Lower leg skin (tissue), 4 donors: Measurements from ENCODE around the gene RUNDC3A. TPM values are rescaled to one million over a fixed set of nuclear protein-coding genes. Genes with fewer than 3 reads are reported as not detected.

ENCODE experiments used
- DNase-seq, 2 donors: peaks; one replicate each; pipeline ENCODE4 v3.0.0-alpha.2; 2019; ENCODE audit warnings: low spot score in 2 of 2
- H3K4me3 ChIP-seq: fragments of 200-600 bp; sonication (generic); 2 replicates; pipeline ENCODE4 v1.5.1; 2017; ENCODE audit warnings: mild to moderate bottlenecking, low read depth; ENCODE audit not compliant: poor library complexity, severe bottlenecking
- CTCF ChIP-seq, 3 donors: fragments of 450-650 bp; IDR thresholded peaks; one replicate each; pipeline ENCODE4 v1.5.1; 2016; ENCODE audit warnings: antibody characterized with exemption in 3 of 3, mild to moderate bottlenecking in 3 of 3, moderate library complexity in 2 of 3
- POLR2A ChIP-seq, 2 donors: fragments of 450-650 bp; IDR thresholded peaks; one replicate each; pipeline ENCODE4 v1.6.1; 2016 to 2017; ENCODE audit warnings: antibody characterized with exemption in 2 of 2, mild to moderate bottlenecking in 1 of 2, moderate library complexity in 1 of 2
- WGBS, 2 donors: methylation state at CpG; one replicate each; pipeline ENCODE4 v1.1.5; 2018; 5-methylcytosine and 5-hydroxymethylcytosine counted together
- intact Hi-C: fragments of 100-400 bp; cut with DNase I; formaldehyde crosslinking; loops from one replicate; pipeline ENCODE4 v1.15.0; 2023; ENCODE audit warnings: low total_unique reads
- total RNA-seq, 4 donors: library from RNA; depleted of rRNA; stranded (reverse); fragments of >200 nt; gene quantifications; one replicate each; pipeline ENCODE4 v1.1.0, GENCODE V29; 2016

RUNDC3A gene
- total RNA-seq, 4 donors from 2014 or later: 12.6 to 29.5 (median 17.1) TPM

DNA sequence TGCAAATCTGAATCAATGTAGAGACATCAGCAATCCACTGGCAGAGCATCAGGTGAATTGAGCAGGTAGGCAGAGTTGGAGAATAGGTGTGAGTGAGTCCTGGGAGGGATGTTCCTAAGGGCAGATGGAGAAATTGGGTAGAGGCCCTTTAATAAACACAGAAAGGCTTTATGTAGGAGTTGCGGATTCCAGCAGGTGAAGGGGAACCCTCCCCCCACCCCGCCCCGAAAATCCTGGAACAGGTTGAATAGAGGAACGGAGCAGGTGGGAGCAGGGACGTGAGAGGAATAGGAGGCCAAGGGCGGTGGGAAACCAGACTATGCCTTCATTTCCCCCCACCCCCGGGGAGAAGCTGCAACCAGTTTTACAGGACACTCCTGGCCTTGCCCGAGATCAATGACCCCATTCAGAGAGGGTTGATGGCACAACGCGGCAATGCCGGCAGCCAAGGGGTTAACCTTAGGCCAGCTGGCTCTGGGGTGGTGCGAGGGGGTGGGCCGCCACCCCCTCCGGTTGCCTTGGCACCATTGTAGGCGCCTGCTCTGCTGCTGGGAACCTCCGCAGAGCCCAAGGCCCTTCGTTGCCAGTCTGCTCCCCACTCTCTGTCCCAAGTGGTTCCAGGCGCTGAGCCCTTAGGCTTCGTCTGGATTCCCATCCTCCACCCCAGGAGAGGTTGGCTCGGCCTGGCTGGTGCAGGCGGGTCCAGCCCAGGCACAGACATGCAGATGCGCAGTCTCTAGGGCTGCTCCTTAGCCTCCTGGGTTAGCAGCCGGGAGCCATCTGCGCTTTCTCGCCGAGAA is 814 bp upstream of the RUNDC3A start:
- no peak for DNase-seq
- intact Hi-C loops: no loop called here
- H3K4me3 ChIP-seq: no peak overlapping the region
- 0 to 9% methylated on average over 14 to 23 of the region's 26 CpGs for WGBS, 2 donors
- TF ChIP-seq POLR2A (IDR thresholded peaks at IDR 0.05) (no peak), CTCF (IDR thresholded peaks at IDR 0.05) (no peak)

DNA sequence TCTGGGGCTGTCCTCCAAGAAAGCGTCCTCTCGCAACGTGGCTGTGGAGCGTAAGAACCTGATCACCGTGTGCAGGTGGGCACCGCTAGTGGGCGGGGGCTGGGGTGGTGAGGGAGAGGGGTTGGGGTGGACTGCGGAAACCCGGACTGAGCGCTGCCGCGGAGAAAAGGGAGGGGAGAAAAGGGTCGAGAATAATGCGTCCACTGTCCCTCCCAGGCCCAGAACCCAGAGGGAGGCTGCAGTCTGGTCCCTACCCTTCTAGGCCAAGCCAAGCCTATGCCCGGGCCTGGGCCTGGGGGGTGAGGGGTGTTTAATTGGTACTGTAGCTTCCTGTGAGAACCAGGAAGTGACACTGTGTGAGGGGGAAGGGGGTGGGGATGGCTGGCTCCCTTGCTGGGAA is 464 bp downstream of the RUNDC3A start:
- TF ChIP-seq POLR2A (IDR thresholded peaks at IDR 0.05): no peak
- no peak for TF ChIP-seq CTCF (IDR thresholded peaks at IDR 0.05)
- WGBS, 2 donors: 1 to 5% methylated on average over 15 of the region's 15 CpGs
- no peak overlapping the region for H3K4me3 ChIP-seq
- DNase-seq: no peak
- intact Hi-C loops: no loop called here

DNA sequence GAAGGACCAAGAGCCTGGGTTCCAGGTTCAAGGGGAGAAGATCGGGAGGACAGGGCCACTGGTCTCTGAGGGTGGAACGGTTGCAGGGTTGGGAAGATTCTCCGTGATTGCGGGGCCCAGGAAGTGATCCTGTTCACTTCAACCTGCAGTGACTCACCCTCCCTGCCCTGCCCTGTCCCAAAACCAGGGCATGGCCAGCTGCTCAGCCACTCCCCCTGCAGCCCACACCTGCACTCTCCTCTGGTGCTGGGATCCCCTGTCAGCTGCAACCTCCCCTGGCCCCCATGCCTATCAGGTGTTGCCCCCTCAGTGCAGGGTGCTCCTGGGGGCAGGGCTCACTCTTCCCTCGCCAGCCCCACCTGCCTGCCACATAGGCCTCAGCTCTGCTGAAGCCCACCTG is 1.1 kb downstream of the RUNDC3A start:
- 23 to 55% methylated on average over 5 of the region's 5 CpGs for WGBS, 2 donors
- H3K4me3 ChIP-seq: no peak overlapping the region
- intact Hi-C loops: no loop called here
- TF ChIP-seq POLR2A (IDR thresholded peaks at IDR 0.05) (no peak), CTCF (IDR thresholded peaks at IDR 0.05) (no peak)
- DNase-seq: no peak

DNA sequence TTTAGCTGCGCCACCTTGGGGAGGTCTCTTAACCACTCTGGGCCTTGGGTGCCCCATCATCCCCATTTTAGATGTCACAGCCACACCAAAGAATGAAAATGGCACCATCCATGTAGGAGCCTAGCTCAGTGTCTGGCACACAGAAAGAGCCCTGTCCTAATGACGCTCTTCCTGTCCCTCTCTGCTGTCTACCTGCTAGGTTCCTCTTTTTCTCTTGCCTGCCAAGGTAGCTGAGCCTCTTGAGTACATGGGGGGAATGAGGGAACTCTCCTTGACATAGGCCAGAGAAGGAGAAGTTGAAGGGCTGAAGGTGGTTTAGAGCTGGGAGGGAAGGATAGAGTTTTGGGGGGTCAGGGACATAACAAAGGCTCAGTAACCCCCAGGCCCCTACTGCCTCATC is 1.8 kb downstream of the RUNDC3A start:
- TF ChIP-seq CTCF (IDR thresholded peaks at IDR 0.05) (no peak), POLR2A (IDR thresholded peaks at IDR 0.05) (no peak)
- intact Hi-C loops: no loop called here
- no peak for DNase-seq
- WGBS, 2 donors: 89 to 92% methylated on average over 2 of the region's 2 CpGs
- H3K4me3 ChIP-seq: no peak overlapping the region

GRCh38 chr17:44310609-44311376 is 2.4 kb downstream of the RUNDC3A start:
- WGBS, 2 donors: 70 to 74% methylated on average over 8 to 10 of the region's 10 CpGs
- no peak for TF ChIP-seq CTCF (IDR thresholded peaks at IDR 0.05)

More at GRCh38 chr17:44310609-44311376, 2.4 kb downstream of the RUNDC3A start:
- intact Hi-C loops: no loop called here
- no peak for DNase-seq
- no peak overlapping the region for H3K4me3 ChIP-seq
